Activated CD4-positive, CD25-positive, alpha-beta regulatory T cell treated with anti-CD3 and anti-CD28 coated beads, Interleukin-2, amount 50 U/mL, for 16 hours (primary cell): ENCODE measurements around the gene FAXDC2.
A peak's percentile ranks its signal among the peaks of the same experiment; 100 is the strongest.
"Not testable (repeated sequence)": the region's sequence is repeated elsewhere in the genome, so short reads cannot be mapped to it uniquely, and the experiment has no call there.

ENCODE experiments used
- DNase-seq: peaks from one replicate; pipeline ENCODE4 v3.0.0-alpha.2; 2020; ENCODE audit warnings: low read depth, low spot score

FAXDC2 gene

GRCh38 chr5:154830596-154830995, 19.8 kb downstream of the FAXDC2 start:
- no peak for DNase-seq

GRCh38 chr5:154830219-154830595, 20.2 kb downstream of the FAXDC2 start:
- DNase-seq = no peak

GRCh38 chr5:154829589-154830218, 20.7 kb downstream of the FAXDC2 start:
- no peak for DNase-seq

GRCh38 chr5:154829181-154829588, 21.2 kb downstream of the FAXDC2 start:
- no peak for DNase-seq

GRCh38 chr5:154824070-154824469, 26.3 kb downstream of the FAXDC2 start:
- no peak for DNase-seq

GRCh38 chr5:154823605-154824004, 26.8 kb downstream of the FAXDC2 start:
- DNase-seq = no peak

GRCh38 chr5:154822896-154823295, 27.5 kb downstream of the FAXDC2 start:
- not testable (repeated sequence) for DNase-seq

- no peak for DNase-seq
Measured at GRCh38 chr5:154820383-154820782, 30.0 kb downstream of the FAXDC2 start.

- DNase-seq = no peak
Measured at GRCh38 chr5:154819546-154819945, 30.9 kb downstream of the FAXDC2 start.

- DNase-seq = no peak
Measured at GRCh38 chr5:154818471-154819116, 31.8 kb downstream of the FAXDC2 start.

GRCh38 chr5:154817815-154818214, 32.6 kb downstream of the FAXDC2 start:
- DNase-seq = no peak

GRCh38 chr5:154816891-154817492, 33.4 kb downstream of the FAXDC2 start:
- no peak for DNase-seq

- DNase-seq = no peak
Measured at GRCh38 chr5:154815684-154816247, 34.6 kb downstream of the FAXDC2 start.

- no peak for DNase-seq
Measured at GRCh38 chr5:154815025-154815424, 35.4 kb downstream of the FAXDC2 start.

- DNase-seq = no peak
Measured at GRCh38 chr5:154813736-154814135, 36.7 kb downstream of the FAXDC2 start.

- DNase-seq = no peak
Measured at GRCh38 chr5:154813158-154813557, 37.2 kb downstream of the FAXDC2 start.

- DNase-seq = peak; percentile 14
Measured at GRCh38 chr5:154811653-154812465, 38.5 kb downstream of the FAXDC2 start.

GRCh38 chr5:154811239-154811638, 39.2 kb downstream of the FAXDC2 start:
- DNase-seq = no peak

GRCh38 chr5:154806176-154806575, 44.2 kb downstream of the FAXDC2 start:
- no peak for DNase-seq

- DNase-seq = no peak
Measured at GRCh38 chr5:154802050-154802449, 48.4 kb downstream of the FAXDC2 start.

- DNase-seq = no peak
Measured at GRCh38 chr5:154801083-154801482, 49.3 kb downstream of the FAXDC2 start.

- DNase-seq = no peak
Measured at GRCh38 chr5:154800582-154800981, 49.8 kb downstream of the FAXDC2 start.
